NCI-H2196 (cell line): ENCODE results near the gene NCAPH2.

Experiments
- DNase-seq: peaks from one replicate; lab custom pipeline; 2025; ENCODE audit not compliant: unreplicated experiment; lab: John Stamatoyannopoulos, UW

NCAPH2 gene

GRCh38 chr22:50545522-50546325, 37.7 kb downstream of the NCAPH2 start, which contains the start of gene KLHDC7B:
KLHDC7B (plus strand) TSS chr22:50545899; CDS start chr22:50546244, 345 bp downstream.
- no peak for DNase-seq

DNA sequence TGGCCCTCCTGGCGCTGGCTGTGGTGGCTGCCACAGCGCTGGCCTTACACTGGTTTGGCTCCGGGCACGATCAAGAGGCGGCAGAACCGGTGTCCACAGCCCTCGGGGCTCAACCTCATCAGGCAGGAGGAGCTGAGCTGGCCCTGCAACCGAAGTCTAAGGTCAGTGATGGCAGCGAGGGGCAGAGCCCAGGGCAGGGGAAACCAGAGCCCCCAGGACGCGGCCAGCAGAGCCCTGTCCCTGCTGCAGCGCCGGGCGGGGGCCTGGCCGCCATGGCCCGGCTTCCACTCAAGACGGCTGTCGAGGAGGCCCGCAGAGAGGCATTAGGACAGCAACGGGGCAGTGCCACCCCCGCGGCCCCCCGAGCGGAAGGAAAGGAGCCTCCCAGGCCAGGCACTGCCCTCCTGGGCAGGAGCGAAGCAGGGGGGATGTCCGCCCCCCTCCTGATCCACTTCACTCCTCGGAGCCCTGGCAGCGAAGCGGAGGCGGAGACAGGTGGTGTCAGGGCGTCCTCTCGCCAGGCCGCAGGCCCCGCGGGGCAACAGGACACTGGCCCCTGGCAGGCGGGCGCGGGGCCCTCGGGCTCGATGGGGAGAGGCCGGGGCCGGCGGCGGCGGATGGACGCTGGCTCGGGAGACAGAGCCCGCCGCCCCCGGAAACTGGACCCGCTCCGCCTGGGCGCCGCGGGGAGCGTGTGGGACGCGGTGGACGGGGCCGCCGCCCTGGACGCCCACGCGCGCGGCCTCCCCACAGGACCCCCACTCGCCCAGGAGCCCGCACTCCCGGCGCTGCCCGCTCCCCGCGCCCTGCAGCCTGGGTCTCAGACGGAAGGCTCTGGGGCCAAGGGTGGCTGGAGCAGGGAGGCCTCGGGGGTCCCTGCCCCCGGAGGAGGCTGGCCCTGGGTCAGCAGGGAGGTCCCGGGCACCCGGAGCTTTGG, 38.6 kb downstream of the NCAPH2 start:
- no peak for DNase-seq

DNA sequence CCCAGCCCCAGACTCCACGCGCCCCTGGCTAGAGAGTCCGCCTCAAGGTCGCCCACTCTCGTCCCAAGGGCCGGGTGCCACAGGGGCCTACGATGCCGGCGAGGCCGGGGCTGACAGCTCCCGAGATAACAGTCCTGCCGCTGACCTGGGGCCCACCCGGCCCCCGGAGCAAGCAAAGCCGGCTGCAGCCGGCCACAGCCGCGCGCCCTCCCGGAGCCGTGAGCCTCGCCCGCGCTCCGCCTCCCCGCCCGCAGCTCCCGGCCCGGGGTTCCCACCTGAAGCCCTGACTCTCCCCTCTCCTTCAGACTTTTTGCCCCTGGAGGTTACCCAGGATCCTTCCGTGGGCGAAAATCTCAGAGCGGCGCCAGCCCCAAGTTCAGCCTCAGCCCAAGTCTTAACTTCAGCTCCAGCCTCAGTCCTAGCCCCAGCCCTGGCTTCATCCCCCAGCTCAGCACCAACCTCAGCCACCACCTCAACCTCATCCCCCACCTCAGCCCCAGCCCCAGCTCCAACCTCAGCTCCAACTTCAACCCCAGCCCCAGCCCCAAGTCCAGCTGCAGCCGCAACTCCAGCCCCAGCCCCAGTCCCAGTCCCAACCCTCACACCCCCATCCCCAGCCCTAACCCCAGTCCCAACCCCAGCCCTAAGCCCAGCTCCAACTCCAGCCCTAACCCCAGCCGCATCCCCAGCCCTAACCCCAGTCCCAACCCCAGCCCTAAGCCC, 39.4 kb downstream of the NCAPH2 start:
- no peak for DNase-seq

DNA sequence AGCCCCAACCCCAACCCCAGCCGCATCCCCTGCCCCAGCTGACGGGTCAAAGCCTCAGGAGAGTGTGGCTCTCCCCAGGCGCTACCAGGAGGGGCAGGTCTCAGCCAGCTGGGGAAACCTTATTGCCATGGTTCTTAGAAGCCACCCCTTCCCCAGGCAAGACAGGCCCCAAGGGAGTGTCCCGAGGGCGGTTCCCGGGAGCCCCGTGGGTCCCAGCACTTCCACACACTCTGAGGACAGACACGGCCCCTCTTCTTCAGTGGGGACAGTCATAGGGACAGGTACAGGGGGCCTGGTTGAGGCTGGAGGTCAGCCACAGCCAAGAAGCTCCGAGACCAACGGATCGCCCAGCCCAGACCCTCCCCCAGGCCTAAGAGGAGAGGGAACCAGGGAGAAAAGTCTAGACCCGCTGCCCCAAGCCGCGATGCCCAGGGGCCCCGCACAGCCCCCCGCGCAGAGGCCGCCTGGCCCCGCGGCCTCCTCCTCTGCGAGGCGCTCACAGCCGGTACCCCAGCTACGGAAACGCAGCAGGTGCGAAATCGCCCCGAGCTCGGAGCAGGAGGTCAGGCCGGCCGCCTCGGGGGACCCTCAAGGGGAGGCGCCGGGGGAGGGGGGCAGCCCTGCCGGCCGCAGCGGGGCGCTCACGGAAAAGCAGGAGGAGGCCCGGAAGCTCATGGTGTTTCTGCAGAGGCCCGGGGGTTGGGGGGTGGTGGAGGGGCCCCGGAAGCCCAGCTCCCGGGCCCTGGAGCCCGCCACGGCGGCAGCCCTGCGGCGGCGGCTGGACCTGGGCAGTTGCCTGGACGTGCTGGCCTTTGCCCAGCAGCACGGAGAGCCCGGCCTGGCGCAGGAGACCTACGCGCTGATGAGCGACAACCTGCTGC, 40.3 kb downstream of the NCAPH2 start:
- DNase-seq = no peak

- no peak for DNase-seq
These were observed 41.1 kb downstream of the NCAPH2 start for GRCh38 chr22:50548921-50549790.

DNA sequence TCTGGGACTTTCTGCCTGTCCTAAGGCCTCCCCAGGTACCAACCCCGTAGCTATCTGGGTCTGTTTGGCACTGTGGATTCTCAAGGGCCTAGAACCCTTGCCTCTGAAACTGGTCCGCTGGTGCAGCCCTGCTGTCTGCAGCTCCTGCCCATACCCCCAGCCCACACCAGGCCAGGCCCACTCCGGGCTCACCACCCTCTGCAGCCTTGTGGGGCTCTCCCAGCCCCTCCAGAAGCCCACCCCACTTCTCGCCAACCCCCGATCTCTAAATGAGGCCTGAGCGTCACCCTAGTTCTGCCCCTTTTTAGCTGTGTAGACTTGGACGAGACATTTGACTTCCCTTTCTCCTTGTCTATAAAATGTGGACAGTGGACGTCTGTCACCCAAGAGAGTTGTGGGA, 42.4 kb downstream of the NCAPH2 start:
- no peak for DNase-seq

- no peak for DNase-seq
These were observed 43.2 kb downstream of the NCAPH2 start for GRCh38 chr22:50551160-50551752.

- no peak for DNase-seq
These were observed 45.3 kb downstream of the NCAPH2 start for GRCh38 chr22:50553310-50553709.

DNA sequence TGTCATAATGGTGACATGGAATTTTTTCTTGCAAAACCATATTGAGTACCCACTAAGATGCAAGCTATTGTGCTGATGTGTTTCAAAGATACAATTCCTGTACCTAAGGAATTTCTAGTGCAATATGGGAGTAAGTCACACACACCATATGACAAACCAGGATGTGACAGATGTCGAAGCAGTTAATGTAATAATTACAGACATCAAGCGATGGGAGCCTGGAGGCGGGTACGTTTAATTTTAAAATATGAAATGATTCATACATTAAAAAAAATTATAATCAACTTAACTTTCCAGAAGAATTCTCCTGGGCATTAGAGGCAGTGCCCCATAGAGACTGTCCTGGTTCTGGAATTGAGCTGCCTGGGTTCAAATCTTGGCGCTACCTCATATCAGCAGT, 48.7 kb downstream of the NCAPH2 start:
- DNase-seq = no peak

DNA sequence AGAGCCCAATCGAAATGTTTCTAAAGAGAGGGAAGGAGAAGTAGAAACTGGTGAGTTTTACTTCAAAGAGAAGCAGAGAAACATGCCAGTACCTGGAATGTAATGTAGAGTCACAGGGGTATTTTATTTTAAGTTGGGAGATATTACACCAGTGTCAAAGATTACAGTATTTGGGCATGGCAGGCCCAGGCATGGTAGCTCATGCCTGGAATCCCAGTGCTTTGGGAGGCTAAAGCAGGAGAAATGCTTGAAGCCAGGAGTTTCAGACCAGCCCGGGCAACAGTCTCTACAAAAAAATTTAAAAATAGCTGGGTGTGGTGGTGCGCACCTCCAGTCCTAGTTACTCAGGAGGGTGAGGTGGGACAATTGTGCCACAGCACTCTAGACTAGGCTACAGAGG, 52.0 kb downstream of the NCAPH2 start:
- DNase-seq = no peak

- no peak for DNase-seq
These were observed 53.7 kb downstream of the NCAPH2 start for GRCh38 chr22:50561401-50562358.

- DNase-seq = peak; percentile 89
These were observed 54.7 kb downstream of the NCAPH2 start, which contains the start of gene SYCE3 for GRCh38 chr22:50562523-50563412. SYCE3 (minus strand) TSS chr22:50562919; CDS start chr22:50556405, 6,514 bp downstream.

- DNase-seq = no peak
These were observed 55.6 kb downstream of the NCAPH2 start for GRCh38 chr22:50563413-50564160.

- no peak for DNase-seq
These were observed 56.3 kb downstream of the NCAPH2 start for GRCh38 chr22:50564289-50564688.

- DNase-seq = no peak
These were observed 59.8 kb downstream of the NCAPH2 start for GRCh38 chr22:50567721-50568252.

DNA sequence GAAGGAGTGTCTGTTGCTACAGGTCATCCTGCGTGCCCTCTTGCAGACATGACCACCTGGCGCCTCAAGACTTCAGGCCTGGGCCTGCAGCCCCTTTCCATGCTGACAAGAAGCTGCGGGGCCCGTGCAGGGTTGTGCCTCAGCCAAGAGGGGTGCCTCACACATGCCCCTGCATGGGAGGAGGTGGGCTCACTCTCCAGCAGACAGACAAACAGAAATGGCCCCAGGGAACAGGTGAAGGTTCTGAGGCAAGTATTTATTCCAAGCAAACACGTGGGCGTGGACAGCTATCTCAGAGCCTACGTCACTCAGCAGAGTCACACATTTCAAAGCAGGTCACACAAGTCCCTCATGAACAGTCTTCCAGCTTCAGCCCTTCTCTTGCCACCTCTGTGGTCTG, 60.6 kb downstream of the NCAPH2 start:
- no peak for DNase-seq
